GM19467 (cell line): ENCODE results near the gene CNOT4.
"Not testable (repeated sequence)": the region's sequence is repeated elsewhere in the genome, so short reads cannot be mapped to it uniquely, and the experiment has no call there.

ENCODE experiments used
- ATAC-seq: cut with Tn5 transposase; IDR thresholded peaks from one replicate; pipeline ENCODE4 v1.9.1; 2021; ENCODE audit warnings: mild to moderate bottlenecking, moderate library complexity; ENCODE audit not compliant: unreplicated experiment

Gene CNOT4

DNA sequence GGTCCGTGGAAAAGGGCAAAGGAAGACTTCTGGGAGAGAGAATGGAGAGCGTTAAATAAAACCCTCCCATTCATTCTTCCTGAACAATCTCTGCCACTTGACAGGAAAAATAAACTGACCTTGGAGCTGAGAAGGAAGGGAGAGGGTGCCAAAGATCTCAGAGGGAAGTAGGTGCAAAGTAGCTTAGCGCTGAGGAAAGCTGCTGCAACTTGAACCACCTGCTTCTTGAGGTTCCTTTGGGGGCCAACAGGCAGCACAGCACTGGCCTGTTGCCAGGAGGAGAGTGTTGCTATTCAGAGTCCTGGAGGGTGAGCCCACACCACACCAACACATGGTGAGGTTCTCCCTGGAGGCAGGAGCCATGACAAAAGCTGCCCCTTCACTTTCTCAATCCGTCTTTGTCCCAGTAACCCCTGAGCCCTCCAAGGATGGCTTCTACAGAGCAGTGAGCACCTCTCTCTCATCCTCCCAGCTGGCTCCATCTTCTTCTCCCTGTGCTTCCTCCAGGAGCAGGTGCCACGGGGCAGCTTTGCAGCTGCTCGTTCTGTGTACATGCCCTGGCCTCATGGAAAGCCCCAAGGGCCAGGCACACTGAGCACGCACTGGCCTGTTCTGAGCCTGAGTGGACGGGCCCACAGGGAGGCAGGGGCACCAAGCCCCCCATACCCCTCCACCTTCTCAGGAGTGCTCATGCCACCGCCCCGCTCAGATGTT lies 174.9 kb downstream of the CNOT4 start:
- ATAC-seq, result no peak

DNA sequence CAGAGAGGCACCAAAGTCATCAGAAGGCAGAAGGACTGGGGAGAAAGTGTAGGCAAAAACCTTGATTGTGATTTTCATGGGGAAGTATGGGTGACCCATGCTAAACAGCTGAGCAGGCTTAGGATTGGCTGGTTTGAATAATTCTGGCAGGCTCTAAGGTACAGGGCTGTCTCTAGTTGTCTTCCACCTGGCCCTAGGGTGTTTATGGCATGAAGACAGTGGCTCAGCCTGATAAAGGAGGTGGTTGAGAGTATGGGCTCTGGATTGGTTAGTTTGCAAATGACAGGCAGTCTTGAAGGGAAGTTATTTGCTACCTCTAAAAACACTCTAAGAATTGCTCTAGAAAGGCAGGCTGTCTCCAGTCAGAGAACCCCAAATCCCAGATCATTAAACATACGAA lies 176.0 kb downstream of the CNOT4 start:
- ATAC-seq, result no peak

DNA sequence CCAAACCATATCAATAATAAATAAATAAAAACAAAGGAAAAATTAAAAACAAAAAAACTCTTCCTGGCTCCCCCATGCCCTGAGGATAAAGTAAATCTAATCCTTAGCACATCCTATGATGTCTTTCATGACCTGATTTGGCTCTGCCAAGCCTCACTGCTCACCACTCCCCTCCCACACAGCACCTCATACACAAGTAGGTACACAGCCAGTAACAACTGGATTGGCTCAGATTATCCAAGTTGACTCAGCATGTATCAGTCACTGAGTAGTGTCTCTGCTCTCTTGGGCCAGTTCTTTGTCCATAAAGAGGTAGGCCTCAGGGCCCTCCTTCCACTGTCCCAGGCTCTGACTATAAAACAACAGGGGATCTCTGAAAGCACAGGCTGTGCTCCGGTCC lies 176.7 kb downstream of the CNOT4 start:
- ATAC-seq, result no peak

DNA sequence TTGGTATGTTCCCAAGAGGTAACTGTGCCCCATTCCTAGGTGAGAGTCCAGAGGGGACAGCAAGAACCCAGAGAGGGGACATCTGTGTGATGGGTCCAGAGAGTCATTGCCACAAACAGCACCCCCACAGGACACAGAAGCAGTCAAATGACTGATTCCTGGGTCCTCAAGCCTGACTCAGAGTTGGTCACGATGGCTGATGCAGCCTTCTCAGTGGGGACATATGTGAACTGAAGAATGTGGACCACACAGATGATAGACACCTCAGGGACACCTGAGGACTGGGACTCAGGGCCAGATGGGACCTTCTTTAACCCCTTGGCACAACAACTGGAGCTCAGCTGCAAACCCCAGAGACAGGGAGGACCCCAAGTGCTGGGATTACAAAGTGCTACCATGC lies 179.8 kb downstream of the CNOT4 start:
- no peak for ATAC-seq

DNA sequence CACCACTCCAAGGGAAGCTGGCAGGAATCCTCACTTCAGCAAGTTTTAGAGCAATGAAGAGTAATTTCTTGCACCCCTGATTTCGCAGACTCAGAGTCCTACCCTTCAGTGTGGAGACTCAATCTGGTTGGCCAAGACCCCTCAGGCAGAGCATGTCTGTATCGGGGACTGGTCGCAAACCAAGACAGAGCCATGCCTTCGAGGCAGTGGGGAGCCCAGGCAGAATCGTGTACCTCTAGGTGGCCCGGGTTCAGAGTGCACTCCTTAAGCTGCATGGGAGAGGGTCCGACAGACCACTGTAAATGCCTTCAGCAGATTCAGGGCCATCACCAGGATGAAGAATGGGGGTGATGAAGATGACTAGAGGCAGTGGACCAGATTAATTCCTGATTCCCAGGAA lies 181.4 kb downstream of the CNOT4 start:
- no peak for ATAC-seq

DNA sequence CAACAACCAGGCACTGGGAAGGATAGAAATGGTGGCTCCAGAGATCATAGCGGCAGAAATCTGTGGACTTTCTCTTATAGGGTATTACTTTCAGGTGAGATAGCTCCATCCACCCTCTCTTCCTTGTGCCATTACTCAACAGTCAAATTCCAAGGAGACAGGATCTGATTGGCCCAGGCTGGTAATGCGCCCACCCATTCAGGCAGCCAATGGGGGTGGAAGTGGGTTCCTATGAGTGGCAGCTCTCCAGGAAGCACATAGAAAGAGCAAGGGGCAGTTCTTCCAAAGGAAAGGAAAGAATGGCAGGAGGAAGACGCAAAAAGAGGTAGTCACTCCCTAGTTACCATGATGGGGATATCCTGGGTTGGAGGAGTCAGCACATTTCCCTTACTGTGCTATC lies 181.8 kb downstream of the CNOT4 start:
- ATAC-seq, result no peak

DNA sequence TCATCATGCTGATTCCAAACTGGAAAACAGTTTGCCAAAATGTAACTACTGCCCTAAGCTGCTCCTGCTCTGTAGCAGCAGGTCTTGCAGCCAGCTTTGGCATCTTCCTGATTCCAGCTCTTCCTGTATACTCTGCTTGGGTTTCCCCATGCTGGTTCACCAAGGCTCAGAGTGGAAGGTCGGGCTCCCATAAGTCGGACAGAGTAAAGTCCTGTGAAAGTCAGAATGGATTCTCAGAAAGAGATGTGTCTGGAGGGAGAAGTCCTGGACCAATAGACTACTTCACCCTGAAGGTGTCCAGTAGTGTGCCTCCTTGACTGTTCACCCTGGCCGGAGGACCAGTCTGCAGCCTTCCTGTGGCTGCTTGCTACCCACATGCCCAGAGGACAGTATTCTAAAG lies 182.4 kb downstream of the CNOT4 start:
- no peak for ATAC-seq

DNA sequence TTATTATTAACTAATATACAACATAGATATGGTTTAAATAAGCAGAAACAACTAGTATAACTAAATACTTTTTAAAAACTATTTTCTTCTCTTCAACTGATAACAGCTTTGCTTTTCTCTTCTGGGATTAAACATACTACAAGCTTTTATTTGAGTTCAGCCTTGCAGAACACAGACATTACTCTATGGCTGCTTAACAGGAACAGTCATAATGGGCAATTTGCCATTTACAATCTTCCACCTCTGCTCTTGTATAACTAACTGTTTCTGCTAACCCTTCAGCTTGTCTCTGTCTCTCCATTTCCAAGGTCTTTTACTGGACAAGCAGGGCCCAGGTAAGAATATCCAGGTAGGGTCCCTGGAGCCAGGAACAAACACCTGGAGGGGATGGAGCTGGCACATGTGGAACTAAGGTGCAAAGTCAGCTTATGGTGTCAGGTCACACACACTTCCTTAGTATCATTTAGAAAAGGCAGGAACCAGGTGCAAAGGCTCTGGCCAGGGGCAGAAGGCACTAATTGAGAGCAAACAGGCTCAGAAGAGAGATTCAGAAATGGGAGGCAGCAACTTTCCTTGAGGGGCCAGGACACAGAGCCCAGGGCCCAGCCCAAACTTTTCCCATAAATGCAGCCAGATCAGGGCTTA lies 183.1 kb downstream of the CNOT4 start:
- ATAC-seq, result no peak

DNA sequence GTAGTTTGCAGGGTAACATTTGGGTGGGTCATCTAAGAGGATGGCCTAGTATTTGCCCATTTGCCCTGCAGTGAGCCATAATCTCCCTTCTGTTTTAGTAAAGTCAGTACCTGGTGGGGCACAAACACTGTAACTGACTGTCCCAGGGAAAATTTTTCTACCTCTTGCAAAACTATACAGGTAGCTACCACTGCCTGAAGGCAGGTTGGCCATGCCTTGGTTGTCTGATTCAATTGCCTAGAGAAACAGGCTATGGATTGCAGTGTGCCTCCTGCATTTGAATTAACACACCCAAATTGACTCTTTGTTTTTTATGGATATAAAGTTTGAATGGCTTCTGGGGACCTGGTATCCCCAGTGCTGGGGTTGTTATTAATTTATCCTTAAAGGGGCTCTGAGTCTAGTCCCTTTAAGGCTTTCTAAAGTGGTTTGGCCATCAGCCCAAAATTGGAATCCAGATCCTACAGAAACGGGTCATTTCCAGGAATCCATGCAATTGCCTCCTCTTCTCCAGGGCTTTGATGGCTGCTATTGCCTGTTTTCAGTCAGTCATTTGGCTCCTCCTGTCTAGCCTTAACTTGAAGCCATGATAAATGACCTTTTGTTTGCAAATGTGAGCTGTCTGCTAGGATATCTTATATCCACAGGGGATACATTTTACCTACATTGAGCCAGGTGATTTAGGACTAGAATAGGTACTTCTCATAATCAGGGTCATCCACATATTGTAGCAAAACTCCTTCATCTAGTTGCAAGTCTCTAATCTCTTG lies 187.1 kb downstream of the CNOT4 start:
- no peak for ATAC-seq

DNA sequence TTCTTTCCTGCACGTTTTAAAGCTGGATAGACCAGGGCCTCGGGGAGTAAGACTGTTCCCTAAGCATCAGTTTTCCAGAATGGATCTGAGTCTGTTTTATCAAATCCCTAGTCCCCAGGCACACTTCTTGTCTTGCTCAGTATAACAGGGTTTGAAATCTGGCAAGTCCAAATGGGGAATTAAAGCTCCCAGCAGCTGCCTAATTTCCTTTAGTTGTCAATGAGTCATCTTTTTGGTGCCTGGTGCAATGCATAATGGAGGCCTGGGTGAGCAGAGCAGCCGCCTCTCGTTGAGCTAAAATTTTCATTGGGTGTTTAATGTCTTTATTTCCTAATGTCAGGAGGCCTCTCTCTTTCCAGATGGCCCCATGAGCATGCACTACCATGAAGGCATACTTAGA lies 188.3 kb downstream of the CNOT4 start:
- ATAC-seq, result no peak

DNA sequence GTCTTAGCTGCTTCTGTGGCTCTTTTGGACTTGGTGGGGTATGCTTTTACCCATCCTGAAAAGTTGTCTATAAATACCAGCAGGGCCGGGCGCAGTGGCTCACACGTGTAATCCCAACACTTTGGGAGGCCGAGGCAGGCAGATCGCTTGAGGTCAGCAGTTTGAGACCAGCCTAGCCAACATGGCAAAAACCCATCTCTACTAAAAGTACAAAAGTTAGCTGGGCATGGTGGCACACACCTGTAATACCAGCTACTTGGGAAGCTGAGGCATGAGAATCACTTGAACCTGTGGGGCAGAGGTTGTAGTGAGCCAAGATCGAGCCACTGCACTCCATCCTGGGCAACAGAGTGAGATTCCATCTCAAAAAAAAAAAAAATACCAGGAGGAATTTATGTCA lies 188.9 kb downstream of the CNOT4 start:
- ATAC-seq, result not testable (repeated sequence)

DNA sequence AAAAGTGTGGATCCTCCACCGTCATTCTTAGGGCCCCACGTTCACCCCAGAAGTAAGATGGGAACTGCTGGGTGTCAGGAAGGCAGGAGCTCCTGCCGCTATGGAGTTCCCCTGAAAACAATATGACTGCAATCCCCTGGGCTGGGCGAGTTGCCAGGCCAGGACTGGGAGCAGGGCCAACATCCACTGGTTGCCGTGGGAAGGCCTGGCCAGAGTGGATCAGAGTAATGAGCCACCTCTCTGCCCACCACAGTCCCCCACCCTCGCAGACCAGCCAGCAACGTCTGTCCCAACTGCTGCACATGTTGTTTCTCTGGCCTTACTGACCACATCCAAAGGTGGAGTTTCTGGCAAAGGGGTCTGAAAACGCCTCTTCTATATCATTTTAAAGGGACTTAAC lies 189.6 kb downstream of the CNOT4 start:
- no peak for ATAC-seq

DNA sequence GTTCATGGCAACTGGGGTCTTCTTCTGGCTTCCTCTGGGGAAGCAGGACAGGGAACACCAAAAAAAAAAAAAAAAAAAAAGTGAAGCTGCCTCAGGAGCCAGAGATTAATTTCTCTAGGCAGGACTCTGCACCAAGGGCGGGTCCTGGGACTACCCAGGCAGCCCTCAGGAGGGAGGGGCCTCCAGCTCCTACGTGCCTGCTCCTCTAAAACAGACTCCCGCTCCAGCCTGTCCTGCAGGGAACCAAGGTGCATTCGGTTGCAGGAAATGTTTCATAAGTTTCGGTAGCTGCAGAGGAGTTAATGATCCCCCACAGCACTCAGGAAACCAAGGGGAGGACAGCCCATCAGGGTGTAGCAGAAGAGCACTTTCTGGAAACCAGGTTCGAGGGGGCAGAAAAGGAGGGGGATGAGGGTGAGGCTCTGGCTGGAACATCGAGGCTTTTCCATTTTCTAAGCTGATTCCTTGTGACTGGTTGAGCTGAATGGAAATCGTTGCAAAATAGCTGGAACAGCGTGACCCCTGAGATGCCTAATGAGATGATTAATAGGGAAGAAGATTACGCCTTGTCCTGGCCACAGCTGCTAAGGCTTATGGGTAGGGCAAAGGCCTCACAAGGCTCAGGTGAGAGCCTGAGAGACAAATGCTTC lies 192.1 kb downstream of the CNOT4 start:
- ATAC-seq, result no peak

DNA sequence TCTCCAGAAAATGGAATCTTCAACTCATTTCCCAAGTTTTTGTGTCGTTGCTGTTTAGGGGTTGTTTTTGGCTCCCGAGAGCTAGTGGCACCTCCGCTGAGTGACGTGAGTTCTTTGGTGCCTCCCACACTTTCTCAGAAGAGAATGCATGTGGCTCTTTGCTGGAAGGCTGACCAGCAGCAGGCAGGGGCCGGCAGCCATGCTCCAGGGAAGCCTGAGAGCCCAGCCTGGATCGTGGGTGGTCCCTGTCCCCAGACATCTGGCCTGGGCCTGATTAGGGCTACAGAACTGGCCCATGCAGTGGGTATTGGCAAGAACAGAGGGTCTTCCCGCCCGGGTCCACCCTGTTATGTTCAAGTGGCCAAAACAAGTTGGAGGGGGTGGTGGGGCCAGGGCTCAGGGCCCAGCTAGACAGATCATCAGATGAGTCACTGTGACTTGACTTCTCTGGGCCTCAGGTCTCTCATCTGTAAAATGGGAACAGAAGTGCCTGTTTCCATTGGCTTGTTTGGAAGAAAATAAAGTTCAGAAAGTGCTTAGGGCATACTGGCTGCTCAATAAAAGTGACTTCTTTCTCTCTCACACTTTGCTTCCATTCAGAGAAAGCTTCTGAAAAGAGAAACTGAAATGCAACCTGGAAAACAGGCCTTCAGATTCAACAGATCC lies 193.1 kb downstream of the CNOT4 start:
- ATAC-seq, result no peak

DNA sequence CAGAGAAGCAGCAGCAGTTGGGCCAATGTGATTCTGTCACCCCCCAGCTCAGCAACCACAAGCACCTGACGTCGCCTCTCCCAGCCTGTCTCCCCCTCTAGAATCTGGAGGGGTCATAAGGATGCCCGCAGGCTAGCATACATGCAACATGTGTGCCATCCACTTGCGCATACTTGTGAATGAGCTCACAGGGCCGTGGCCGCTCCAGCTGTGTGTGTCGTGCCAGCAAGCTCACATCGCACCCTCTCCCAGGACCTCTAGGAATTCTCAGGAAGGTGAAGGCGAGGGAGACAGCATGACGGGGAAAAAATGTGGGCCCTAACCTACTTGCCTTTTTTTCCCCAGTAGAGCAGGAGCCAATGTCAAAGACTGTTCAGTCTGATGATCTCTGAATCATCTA lies 195.9 kb downstream of the CNOT4 start:
- ATAC-seq, result no peak
